Gastroesophageal sphincter (tissue), 3 donors: ENCODE measurements around the gene GPR78.

ENCODE experiments used
- CTCF ChIP-seq, 4 experiments: fragments of 200-600 bp in 2 of 4; fragments of 450-650 bp in 2 of 4; sonication (generic) in 1 of 4; IDR thresholded peaks; one replicate each; pipeline ENCODE4 v1.5.1; 2017 to 2019; ENCODE audit warnings: antibody characterized with exemption in 4 of 4, mild to moderate bottlenecking in 2 of 4, moderate library complexity in 2 of 4
- EP300 ChIP-seq: sonication (generic); formaldehyde crosslinking; IDR thresholded peaks from one replicate; pipeline ENCODE4 v1.6.1; 2017; ENCODE audit warnings: antibody characterized with exemption, mild to moderate bottlenecking
- POLR2A ChIP-seq, 2 donors: fragments of 450-650 bp; IDR thresholded peaks; one replicate each; pipeline ENCODE4 v1.6.1; 2017; ENCODE audit warnings: antibody characterized with exemption in 2 of 2, mild to moderate bottlenecking in 2 of 2, moderate library complexity in 1 of 2
- POLR2AphosphoS5 ChIP-seq: sonication (generic); formaldehyde crosslinking; IDR thresholded peaks from one replicate; pipeline ENCODE4 v1.6.1; 2017; ENCODE audit warnings: antibody characterized with exemption

DNA sequence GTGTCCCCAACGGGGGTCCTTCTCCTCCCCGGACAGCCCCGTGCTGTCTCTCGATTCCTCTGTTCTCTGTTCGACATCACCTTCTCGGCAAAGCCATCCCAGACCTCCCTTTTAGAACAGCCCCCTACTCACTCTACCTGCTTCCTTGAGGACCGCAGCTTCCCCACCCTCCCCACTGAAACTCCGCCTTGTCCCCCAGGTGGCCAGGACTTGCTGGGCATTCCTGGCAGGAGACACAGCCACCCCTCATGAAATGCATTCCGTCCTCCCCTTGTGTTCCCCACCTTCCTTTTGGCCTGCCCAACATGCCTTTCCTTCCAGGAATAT, 34.8 kb upstream of the GPR78 start:
- TF ChIP-seq POLR2AphosphoS5 (no peak), POLR2A (IDR thresholded peaks at IDR 0.05) (no peak), CTCF (IDR thresholded peaks at IDR 0.05) (no peak), EP300 (no peak)
